ENCODE measurements around the gene SLC5A5.
A peak's percentile ranks its signal among the peaks of the same experiment; 100 is the strongest.

The SLC5A5 gene

DNA sequence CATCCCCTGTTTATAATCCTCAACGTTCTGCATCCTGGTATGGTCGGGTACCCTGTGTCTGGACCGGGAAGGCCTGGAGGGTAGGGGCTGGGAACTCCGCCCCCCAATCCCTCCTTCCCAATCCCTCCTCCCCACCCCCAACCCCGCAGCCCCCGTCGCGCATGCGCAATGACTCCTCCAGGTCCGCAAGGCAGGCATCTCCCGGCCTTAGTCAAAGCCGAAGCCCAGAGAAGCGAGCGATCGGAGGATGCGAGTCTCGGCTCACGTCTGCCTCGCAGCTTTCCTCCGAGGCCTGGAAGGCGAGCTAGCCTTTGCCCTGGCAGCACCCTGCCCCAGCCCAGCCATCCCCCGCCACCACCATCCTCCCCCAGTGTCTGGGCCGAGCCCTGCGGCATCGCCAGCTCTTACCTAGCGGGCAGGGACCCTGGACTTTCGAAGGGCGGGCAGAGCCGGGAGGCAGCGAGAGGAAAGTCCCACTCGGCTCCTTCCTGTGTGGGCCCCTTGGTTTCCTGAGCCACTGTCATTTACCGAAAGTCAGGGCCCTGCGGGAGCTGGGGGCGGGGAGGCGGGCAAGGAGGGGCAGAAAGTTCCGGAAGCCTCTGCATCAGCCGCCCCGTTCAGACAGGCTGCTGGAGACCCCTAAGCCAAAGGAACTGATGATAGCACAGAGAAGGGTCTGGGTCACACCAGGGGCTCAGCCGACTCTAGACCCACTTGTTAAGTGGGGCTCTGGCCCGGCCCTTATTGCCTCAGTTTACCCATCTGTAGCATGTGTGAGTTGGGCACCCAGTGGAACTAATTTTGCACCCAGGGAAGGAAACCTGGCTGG, 24.0 kb upstream of the SLC5A5 start, which contains the start of gene JAK3:
JAK3 (minus strand) TSS at position 445 of the 829 bp plus-strand sequence. CDS start 3,565 bp downstream, outside the sequence.
- peak; percentile 92 for DNase-seq

DNA sequence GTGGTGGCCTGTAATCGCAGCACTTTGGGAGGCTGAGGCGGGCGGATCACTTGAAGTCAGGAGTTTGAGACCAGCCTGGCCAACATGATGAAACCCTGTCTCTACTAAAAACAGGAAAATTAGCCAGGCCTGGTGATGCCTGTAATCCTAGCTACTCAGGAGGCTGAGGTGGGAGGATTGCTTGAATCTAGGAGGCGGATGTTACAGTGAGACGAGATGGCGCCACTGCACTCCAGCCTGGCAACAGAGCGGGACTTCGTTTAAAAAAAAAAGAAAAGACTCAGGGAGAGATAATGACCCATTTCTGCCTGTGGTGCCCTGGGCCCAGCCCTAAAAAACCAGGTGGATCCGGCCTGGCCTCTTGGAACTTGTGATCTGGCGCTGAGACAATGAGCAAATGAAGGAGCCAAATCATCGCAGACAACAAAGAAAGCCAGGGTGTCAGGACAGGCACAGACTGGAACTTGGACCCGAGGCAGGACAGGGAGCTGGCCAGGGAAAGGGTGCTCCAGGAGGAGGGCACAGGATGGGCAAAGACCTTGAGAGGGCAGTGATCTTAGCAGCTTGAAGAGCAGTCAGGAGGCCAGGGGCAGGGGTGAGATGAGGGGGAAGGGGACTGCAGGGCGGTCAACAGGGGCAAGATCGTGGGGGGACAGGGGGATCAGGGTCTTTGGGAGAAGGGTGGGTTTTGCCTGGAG, 23.0 kb upstream of the SLC5A5 start:
- DNase-seq, result no peak

DNA sequence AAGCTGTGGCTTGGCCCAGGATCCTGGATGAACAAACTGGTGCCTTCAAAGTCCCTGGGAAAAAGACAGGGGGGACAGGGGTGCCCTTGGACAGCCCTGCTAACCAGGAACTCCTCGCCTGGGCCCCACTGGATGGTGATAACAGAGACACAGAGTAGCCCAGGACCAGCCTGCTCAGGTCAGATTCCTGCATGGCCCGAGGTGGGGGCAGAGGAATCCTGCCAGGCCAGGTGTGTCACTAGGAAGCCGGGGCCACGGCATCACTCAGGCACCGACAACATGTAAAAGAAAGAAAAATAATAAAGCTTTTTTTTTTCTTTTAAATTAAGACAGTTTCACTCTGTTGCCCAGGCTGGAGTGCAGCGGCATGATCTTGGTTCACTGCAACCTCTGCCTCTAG, 17.7 kb upstream of the SLC5A5 start:
- DNase-seq, result no peak

DNA sequence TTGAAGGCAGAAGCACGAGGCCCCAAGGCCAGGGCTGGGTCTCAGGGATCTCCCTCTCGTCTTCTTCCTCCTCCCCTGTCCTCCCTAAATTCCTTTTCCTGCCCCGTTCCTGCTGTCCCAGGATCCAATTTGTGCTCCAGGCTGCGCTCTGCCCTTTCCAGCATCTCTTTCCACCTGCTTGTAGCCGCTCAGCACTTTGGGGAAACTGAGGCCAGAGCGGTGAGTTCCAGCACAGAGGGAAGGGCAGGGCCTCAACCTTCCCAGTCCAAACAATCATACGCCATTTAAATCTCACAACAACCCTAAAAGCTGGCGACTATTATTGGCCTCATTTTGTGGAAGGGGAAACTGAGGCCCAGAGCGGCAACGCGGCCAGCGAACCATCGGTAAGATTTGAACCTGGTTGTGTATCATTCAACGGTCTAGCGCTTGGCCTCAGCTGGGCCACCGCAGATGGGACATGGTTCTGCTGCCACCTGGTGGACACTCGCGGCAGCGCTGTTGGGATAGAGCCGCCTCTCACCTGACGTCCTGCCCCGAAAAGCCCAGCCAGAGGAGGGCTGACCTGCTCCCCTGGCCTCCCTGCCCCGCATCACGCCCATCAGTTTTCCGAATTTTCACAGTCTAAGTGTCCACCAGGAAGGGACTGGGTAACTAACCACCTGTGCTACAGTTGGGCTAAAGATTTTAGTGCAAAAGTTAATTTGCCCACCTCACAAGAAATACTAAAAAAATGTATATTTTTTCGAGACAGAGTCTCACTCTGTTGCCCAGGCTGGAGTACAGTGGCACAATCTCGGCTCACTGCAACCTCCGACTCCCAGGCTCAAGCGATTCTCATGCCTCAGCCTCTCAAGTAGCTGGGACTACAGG, 16.2 kb upstream of the SLC5A5 start:
- peak; percentile 82 to 93 for DNase-seq

DNA sequence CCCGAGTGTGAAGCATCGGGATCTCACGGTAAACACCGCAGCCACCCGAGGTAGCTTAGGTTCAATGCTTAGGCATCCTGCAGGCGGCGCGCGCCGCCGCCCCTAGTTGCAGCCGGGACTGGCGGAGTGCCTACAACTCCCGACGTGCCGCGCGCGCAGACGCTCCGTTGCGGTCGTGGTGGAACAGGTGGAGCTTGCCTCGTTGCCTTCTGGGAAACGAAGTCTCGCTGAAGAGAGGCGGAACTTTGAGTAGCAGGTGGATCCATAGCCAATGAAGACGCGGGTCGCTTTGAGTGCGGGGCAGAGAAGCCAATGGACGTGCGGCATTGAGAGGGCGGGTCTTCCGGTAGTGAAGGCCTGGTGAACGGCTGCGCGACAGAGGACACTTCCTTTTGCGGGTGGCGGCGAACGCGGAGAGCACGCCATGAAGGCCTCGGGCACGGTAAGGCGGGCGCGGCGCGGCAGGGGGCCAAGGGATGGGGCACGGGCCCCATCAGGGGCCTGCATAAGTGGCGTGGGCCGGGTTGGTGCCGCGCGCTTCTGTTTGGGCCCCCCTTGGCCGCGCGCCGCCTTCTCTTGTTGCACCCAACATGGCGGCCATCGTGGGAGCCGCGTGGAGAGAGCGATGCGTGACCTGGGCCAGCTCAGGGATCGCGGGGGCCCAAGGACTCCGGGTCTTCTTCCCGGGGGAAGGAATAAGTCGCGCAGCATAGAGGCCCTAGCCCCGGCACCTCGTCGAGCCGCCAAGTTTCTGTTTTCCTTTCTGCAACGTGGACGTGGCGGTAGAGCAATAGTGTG, 12.0 kb upstream of the SLC5A5 start, which contains the start of gene RPL18A:
RPL18A (plus strand) TSS at position 378 of the 798 bp plus-strand sequence; CDS start at position 425, 47 bp downstream.
- DNase-seq, result peak; percentile 97 to 99

DNA sequence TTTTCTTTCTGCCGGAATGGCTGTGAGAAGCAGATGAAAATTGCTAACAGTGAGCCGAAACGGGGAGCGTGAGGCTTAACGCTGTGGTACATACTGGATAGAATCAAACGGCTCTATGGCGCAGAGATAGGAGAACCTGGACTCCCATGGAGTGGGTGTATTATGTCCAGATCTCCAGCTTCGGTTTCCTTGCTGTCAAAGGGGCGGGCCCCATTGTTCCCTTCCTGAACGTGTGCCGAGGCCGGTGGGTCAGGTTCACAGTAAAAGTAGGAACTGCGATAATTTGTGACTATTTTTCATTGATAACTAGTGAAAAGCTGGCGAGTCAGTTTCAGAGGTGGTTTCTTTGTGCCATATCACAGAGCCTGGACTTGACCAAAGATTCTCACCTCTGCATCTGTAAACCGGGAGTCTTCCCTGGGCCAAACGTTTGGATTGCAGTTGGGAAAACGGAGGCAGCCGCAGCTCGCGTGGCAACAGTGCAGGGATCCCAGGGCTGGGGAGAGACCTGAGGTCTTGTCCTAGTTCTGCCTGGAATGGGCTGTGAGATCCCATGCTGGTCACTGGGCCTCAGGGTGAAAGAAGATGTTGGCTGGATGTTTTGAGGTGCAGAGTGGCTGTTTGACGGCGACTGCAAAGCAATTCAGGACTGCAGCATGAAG, 11.3 kb upstream of the SLC5A5 start:
- DNase-seq, result no peak

DNA sequence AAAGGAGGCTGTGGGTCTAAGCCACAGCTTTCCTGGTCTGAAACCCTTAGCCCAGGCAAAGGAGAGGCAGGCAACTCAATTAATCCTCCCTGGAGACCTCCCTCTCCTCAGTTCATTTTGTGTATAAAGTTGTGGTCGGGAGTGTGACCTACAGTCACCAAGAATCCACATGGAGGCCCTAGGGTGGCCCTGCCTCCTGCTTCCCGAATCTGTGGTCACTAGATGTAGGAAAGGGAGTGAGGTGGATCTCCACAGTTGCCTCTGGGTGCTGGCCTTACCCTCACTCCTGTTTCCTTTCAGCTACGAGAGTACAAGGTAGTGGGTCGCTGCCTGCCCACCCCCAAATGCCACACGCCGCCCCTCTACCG, 10.8 kb upstream of the SLC5A5 start:
- DNase-seq, result no peak

DNA sequence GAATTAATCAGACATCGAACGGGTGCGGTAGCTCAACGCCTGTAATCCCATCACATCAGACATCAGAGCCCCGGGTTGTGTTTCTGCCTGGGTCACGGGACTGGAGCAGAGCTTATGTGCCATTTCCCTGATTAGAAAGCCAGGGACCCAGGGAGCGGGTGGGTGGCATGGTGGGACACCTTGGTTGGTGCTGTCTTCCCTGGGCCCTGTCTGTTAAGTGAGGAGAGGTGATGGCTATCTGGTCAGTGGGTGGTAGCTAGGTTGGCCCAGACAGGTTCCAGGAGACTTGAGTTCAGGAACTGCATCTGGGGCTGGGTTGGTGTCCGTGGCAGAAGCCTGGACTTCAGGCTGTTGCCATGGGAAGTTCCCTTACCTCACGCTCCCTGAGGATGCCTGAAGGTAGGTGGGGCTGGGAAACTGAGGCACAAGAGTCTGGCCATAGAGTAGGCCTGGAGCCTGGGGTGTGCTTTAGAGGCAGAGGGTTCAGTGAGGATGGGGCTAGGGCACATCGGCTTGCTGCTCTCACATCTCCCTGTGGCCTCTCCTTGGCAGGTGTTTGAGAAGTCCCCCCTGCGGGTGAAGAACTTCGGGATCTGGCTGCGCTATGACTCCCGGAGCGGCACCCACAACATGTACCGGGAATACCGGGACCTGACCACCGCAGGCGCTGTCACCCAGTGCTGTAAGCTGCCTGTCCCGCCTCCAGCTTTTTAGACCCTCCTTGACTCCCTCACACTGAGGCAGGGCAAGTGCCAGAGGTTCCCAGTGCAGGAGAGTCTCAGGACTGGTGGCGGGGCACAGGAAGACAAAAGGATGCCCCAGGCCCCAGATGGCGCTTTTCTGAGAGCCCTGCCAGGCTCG, 10.0 kb upstream of the SLC5A5 start:
- no peak for DNase-seq

DNA sequence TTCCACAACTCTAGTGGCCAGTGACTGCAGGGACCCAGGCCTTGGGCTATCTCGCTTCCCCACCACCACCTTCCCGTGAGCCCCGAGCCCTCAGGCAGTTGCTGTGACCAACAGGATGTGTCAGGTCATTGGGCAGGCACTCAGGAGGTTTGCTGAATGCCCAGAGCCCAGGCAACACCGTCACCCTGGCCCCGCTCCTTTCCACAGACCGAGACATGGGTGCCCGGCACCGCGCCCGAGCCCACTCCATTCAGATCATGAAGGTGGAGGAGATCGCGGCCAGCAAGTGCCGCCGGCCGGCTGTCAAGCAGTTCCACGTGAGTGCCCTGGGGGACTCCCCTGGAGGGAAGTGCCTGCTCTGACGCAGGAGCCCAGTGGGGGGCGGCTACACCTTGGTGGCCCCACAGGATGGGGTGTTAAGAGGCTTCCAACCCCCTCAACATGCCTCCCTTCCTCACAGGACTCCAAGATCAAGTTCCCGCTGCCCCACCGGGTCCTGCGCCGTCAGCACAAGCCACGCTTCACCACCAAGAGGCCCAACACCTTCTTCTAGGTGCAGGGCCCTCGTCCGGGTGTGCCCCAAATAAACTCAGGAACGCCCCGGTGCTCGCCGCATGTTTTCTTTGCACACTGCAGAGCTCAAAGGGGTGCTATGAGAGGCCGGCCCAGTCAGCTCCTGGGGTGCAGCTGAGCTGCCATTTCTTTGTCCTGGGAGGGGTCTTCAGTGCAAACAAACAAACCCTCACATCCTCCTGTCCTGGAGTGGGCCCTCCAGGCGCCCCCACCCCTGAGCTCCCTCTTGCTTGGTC, 8.8 kb upstream of the SLC5A5 start:
- DNase-seq, result no peak

DNA sequence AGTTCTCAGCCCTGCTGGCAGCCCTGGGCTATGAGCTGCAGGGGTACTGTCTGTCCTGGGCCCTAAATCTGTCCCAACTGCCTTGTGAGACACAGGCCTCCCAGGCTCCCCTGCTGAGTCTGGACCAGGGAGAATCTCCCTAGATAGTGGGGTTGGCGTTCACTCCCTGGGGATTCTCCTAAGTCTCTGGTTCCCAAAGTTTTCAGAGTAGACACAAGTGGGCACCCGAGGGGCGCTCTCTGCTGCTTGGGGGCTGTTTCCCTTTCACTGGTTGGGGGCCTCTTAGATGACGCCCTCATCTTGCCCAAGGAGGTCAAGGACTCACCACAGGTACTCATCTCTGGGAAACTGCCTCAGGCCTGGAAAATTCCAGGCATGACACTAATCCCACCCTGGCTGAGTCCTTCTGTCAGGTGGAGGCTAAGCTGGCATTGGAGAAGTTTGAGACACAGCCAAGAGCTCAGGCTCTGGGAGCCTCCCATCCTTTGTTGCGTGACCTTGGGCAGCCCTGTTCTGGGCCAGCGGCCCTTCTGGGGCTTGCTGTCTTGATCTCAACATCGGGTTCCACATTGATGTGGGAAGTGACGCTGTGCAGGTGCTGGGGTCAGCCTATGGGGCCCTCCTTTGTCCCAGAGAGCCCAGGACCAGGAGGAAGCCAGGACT, 8.1 kb upstream of the SLC5A5 start:
- DNase-seq, result no peak

DNA sequence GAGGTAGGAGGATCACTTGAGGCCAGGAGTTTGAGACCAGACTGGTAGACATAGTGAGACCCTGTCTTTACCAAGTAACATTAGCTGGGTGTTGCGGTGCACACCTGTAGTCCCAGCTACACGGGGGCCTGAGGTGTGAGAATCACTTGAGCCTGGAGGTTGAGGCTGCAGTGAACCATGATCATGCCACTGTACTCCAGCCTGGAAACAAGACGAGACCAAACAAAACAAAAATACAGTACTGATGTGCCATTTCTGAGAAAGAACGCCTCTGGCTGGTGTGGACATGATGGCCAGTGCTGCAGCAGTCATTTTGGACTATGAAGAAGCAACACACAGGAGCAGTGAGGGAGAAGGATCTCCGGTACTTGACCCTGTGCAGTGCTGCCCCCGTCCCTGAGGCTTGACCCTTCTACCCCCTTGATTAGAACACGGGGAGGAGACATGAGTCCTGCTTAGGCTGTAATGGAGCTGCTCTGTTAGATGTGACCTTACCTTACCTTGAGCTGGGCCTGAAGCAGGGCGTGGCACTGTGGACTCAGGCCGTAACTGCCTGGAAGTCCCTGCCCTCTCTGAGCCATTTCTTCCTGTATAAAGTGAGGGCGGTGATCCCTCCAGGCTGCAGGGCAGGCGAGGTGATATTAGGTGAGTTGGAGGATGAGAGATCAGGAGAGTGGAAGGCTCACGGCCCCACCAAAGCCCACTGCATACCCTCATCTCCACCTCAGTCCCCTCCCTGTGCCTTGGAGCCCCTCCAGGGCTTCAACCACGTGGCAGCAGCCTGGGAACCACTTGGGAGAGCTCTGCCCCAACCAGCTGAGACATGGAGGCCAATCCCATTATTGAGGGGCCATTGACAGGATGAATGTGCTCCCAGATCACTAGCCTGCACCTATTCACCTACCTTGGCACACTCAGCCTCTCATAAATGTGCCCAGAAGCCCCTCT, 6.1 kb upstream of the SLC5A5 start:
- no peak for DNase-seq

DNA sequence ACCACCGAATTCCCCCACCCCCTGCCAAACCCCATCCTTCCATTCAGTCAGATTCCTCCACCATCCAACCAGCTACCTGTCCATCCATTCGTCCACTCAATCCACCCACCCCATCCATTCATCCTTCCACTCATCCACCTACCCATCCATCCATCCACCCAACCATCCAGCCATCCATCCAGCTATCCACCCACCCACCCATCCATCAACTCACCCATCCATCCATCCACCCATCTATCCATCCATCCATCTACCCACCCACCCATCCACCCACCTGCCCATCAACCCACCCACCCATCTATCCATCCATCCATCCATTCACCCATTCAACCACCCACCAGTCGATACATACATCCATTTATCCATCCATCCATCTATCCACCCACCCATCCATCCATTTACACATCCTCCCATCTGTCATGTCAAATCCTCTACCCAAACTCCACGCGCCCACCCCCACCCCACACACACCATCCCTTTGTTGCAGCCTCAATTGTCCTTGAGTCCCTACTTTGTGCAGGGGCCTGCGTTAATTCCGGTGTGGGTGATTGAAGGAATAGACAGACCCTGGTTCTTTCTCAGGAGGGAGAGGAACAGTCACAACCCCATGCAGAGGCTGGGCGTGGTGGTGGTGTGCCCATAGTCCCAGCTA, 5.3 kb upstream of the SLC5A5 start:
- no peak for DNase-seq

DNA sequence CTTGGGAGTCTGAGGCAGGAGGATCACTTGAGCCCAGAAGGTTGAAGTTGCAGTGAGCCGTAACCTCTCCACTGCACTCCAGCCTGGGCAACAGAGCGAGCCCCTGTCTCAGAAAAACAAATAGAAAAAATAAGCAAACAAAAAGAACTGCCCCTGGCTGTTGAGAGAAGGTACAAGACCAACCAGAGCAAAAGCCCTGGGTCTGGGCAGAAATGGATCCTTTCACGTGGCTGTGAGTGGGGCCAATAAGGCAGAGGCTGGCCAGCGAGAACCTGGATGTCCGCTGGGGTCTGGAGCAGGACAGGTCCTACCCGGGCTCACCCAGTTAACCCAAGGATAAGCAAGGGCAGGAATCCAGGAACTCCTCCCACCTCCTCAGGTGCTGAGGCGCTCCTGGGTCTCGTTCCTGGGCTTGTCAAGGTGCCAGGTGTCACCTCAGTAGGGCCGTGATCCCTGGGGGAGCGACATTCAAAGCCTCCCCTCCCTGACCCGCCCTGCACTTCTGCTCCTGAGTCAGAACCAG, 4.7 kb upstream of the SLC5A5 start:
- DNase-seq, result no peak

DNA sequence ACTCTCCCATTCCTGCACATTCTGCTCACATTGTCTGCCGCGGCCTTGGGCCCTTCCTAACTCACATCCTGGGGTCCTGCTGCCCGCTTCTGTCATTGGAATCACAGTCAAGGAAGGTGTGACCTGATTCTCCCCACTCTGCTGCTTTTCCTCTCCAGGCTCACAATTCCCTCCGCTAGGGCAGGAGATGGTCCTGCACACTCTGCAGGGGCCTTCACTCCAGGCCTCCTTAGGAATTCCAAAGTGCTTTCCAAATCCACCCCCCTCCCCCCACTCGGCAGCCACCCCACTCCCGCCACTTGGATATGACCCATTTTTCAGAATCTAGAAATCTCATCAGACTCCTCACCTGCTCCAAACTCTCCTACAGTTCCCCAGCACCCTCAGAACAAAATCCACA, 3.1 kb upstream of the SLC5A5 start:
- no peak for DNase-seq

DNA sequence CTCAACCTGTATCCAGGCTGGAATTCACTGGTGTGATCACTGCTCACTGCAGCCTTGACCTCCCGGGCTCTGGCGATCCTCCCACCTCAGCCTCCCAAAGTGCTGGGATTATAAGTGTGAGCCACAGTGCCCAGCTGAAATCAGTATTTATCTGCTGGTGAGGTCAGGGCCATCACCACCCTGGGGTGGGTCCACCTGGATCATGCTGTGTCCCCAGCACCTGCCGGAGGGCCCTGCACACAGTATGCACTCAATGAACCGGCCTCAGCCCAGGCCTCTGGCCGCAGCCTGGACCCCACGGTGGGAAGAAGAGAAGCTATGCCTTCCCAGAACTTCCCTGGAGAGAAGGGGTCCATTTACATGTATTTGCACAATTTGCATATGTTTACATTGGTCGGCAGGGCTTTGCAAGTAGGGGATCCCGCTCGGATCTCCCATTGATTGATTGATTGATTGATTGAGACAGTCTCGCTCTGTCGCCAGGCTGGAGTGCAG, 2.6 kb upstream of the SLC5A5 start:
- DNase-seq, result no peak

DNA sequence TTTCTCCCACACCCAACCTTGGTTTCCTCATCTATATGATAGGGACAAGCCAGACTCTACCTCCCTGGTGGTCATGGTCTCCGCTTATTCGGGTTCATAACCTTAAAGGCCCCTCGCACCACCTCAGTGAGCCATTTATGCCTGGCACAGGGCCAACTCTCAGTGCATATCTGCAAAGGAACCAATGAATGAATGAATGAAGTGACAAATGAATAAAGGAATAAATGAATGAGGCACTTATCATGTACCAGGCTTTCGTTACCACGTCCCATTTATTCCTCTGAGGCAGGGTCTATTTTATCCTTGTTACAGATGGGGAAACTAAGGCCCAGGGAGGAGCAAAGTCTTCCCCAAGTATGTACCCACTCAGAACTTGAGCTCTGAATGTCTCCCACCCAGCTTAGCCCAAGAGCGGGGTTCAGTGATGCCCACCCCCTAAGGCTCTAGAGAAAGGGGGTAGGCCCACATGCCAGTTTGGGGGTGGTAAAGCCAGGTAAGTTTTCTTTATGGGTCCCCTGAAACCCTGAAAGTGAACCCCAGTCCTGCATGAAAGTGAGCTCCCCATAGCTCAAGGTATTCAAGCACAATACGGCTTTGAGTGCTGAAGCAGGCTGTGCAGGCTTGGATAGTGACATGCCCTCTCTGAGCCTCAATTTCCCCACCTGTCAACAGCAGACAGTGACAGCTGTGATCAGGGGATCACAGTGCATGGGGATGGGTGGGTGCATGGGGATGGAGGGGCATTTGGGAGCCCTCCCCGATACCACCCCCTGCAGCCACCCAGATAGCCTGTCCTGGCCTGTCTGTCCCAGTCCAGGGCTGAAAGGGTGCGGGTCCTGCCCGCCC, 490 bp upstream of the SLC5A5 start:
- DNase-seq, result no peak

Data from activated CD4-positive, alpha-beta T cell treated with anti-CD3 and anti-CD28 coated beads for 4 hours (primary cell).